ENCODE results near the gene NMBR. TPM values are rescaled to one million over a fixed set of nuclear protein-coding genes. Genes with fewer than 3 reads are reported as not detected.

The NMBR gene
- total and polyA plus RNA-seq, 2 experiments from 2014 or later: not detected

GRCh38 chr6:142183351-142183750 is 36.4 kb upstream of the NMBR start:
- TF ChIP-seq EZH2phosphoT487 (IDR thresholded peaks at IDR 0.05; ENCODE audit: insufficient read depth, low read depth): no peak
- no peak for TF ChIP-seq EZH2 (IDR thresholded peaks at IDR 0.05; ENCODE audit: insufficient read depth, poor library complexity, severe bottlenecking)
- Histone ChIP-seq H3K4me2 (ENCODE audit: unreplicated experiment) (no peak overlapping the region), H4K20me1 (ENCODE audit: insufficient read depth) (no peaks in the 10 kb centered on the region), H3K9me2 (ENCODE audit: insufficient read depth) (no peaks in the 10 kb centered on the region), H2AFZ (no peak overlapping the region), H3K9ac (no peak overlapping the region), H3K4me1 (ENCODE audit: insufficient read depth) (no peaks in the 10 kb centered on the region), H3K79me2 (ENCODE audit: insufficient read depth) (peaks cover 23% of the 10 kb centered on the region), H3F3A (ENCODE audit: insufficient read depth) (no peaks in the 10 kb centered on the region), H3K4me3 (no peak overlapping the region), H3K27me3 (replicated peaks; ENCODE audit: insufficient read depth) (no peaks in the 10 kb centered on the region), H3K36me3 (ENCODE audit: low read depth) (peaks cover 16% of the 10 kb centered on the region; the same call in 1 of the 2 replicates), H3K27ac (no peak overlapping the region), H3K9me3 (ENCODE audit: low read depth) (no peaks in the 10 kb centered on the region)
- in situ Hi-C loops (cut with MboI): no loop called here
- WGBS, 2 experiments (ENCODE audit: low coverage in 1 of 2, low lambda C conversion rate in 2 of 2, missing lambda C conversion rate in 2 of 2): 95 to 100% methylated on average over 1 of the region's 1 CpG
- DNase-seq: no peak

- Histone ChIP-seq H3K9me2 (ENCODE audit: insufficient read depth) (no peaks in the 10 kb centered on the region), H3K4me3 (no peak overlapping the region), H3K27ac (no peak overlapping the region), H3K36me3 (ENCODE audit: low read depth) (peaks cover 30% of the 10 kb centered on the region), H3K4me1 (ENCODE audit: insufficient read depth) (no peaks in the 10 kb centered on the region), H3K4me2 (ENCODE audit: unreplicated experiment) (no peak overlapping the region), H3K79me2 (ENCODE audit: insufficient read depth) (peaks cover 29% of the 10 kb centered on the region), H2AFZ (no peak overlapping the region), H4K20me1 (ENCODE audit: insufficient read depth) (no peaks in the 10 kb centered on the region), H3K9ac (no peak overlapping the region), H3F3A (ENCODE audit: insufficient read depth) (no peaks in the 10 kb centered on the region), H3K27me3 (replicated peaks; ENCODE audit: insufficient read depth) (no peaks in the 10 kb centered on the region), H3K9me3 (ENCODE audit: low read depth) (no peaks in the 10 kb centered on the region)
- no peak for DNase-seq
- in situ Hi-C loops (cut with MboI): no loop called here
- TF ChIP-seq EZH2phosphoT487 (IDR thresholded peaks at IDR 0.05; ENCODE audit: insufficient read depth, low read depth) (no peak), EZH2 (IDR thresholded peaks at IDR 0.05; ENCODE audit: insufficient read depth, poor library complexity, severe bottlenecking) (no peak)
Observed at GRCh38 chr6:142182004-142182403, 35.1 kb upstream of the NMBR start.

- Histone ChIP-seq H3K4me2 (ENCODE audit: unreplicated experiment) (no peak overlapping the region), H3K4me1 (ENCODE audit: insufficient read depth) (no peaks in the 10 kb centered on the region), H3K9me2 (ENCODE audit: insufficient read depth) (no peaks in the 10 kb centered on the region), H3F3A (ENCODE audit: insufficient read depth) (no peaks in the 10 kb centered on the region), H4K20me1 (ENCODE audit: insufficient read depth) (no peaks in the 10 kb centered on the region), H3K4me3 (no peak overlapping the region), H3K9ac (no peak overlapping the region), H3K27ac (no peak overlapping the region), H3K9me3 (ENCODE audit: low read depth) (no peaks in the 10 kb centered on the region), H3K36me3 (ENCODE audit: low read depth) (peaks cover 33% of the 10 kb centered on the region), H2AFZ (no peak overlapping the region), H3K27me3 (replicated peaks; ENCODE audit: insufficient read depth) (no peaks in the 10 kb centered on the region), H3K79me2 (ENCODE audit: insufficient read depth) (peaks cover 21% of the 10 kb centered on the region; the same call in 1 of the 2 replicates)
- DNase-seq: no peak
- in situ Hi-C loops (cut with MboI): no loop called here
- no peak for TF ChIP-seq EZH2phosphoT487 (IDR thresholded peaks at IDR 0.05; ENCODE audit: insufficient read depth, low read depth)
- no peak for TF ChIP-seq EZH2 (IDR thresholded peaks at IDR 0.05; ENCODE audit: insufficient read depth, poor library complexity, severe bottlenecking)
Observed at GRCh38 chr6:142178129-142178528, 31.2 kb upstream of the NMBR start.

- Histone ChIP-seq H2AFZ (no peak overlapping the region), H3K4me2 (ENCODE audit: unreplicated experiment) (no peak overlapping the region), H3K27me3 (replicated peaks; ENCODE audit: insufficient read depth) (no peaks in the 10 kb centered on the region), H4K20me1 (ENCODE audit: insufficient read depth) (no peaks in the 10 kb centered on the region), H3K9me3 (ENCODE audit: low read depth) (no peaks in the 10 kb centered on the region), H3K27ac (no peak overlapping the region), H3K4me1 (ENCODE audit: insufficient read depth) (no peaks in the 10 kb centered on the region), H3K79me2 (ENCODE audit: insufficient read depth) (peaks cover 29% of the 10 kb centered on the region), H3K4me3 (no peak overlapping the region), H3K9ac (no peak overlapping the region), H3K36me3 (ENCODE audit: low read depth) (peaks cover 52% of the 10 kb centered on the region), H3K9me2 (ENCODE audit: insufficient read depth) (no peaks in the 10 kb centered on the region), H3F3A (ENCODE audit: insufficient read depth) (no peaks in the 10 kb centered on the region)
- WGBS, 2 experiments (ENCODE audit: low coverage in 1 of 2, low lambda C conversion rate in 2 of 2, missing lambda C conversion rate in 2 of 2): 93% methylated on average over 6 of the region's 6 CpGs
- DNase-seq: no peak
- TF ChIP-seq EZH2 (IDR thresholded peaks at IDR 0.05; ENCODE audit: insufficient read depth, poor library complexity, severe bottlenecking): no peak
- TF ChIP-seq EZH2phosphoT487 (IDR thresholded peaks at IDR 0.05; ENCODE audit: insufficient read depth, low read depth): no peak
- in situ Hi-C loops (cut with MboI): loop anchor here (25.0 kb wide), 1 partner anchor 213 kb away; no protein-coding TSS in a partner anchor
Observed at GRCh38 chr6:142174703-142175102, 27.8 kb upstream of the NMBR start.

- Histone ChIP-seq H3K9me2 (ENCODE audit: insufficient read depth) (no peaks in the 10 kb centered on the region), H3K27me3 (replicated peaks; ENCODE audit: insufficient read depth) (no peaks in the 10 kb centered on the region), H3F3A (ENCODE audit: insufficient read depth) (no peaks in the 10 kb centered on the region), H3K4me3 (no peak overlapping the region), H3K4me2 (ENCODE audit: unreplicated experiment) (no peak overlapping the region), H3K79me2 (ENCODE audit: insufficient read depth) (peaks cover 34% of the 10 kb centered on the region), H3K9ac (no peak overlapping the region), H3K9me3 (ENCODE audit: low read depth) (no peaks in the 10 kb centered on the region), H4K20me1 (ENCODE audit: insufficient read depth) (no peaks in the 10 kb centered on the region), H3K36me3 (ENCODE audit: low read depth) (peaks cover 55% of the 10 kb centered on the region), H2AFZ (no peak overlapping the region), H3K27ac (no peak overlapping the region), H3K4me1 (ENCODE audit: insufficient read depth) (no peaks in the 10 kb centered on the region)
- 96 to 99% methylated on average over 3 of the region's 3 CpGs for WGBS, 2 experiments (ENCODE audit: low coverage in 1 of 2, low lambda C conversion rate in 2 of 2, missing lambda C conversion rate in 2 of 2)
- in situ Hi-C loops (cut with MboI): loop anchor here (25.0 kb wide), 1 partner anchor 213 kb away; no protein-coding TSS in a partner anchor
- no peak for DNase-seq
- TF ChIP-seq EZH2phosphoT487 (IDR thresholded peaks at IDR 0.05; ENCODE audit: insufficient read depth, low read depth) (no peak), EZH2 (IDR thresholded peaks at IDR 0.05; ENCODE audit: insufficient read depth, poor library complexity, severe bottlenecking) (no peak)
Observed at GRCh38 chr6:142173980-142174379, 27.1 kb upstream of the NMBR start.
